GM12878 (cell line): ENCODE measurements around the gene VLDLR. TPM values are rescaled to one million over a fixed set of nuclear protein-coding genes. Genes with fewer than 3 reads are reported as not detected.

Source experiments
- ATAC-seq: fragments of 200-7000 bp; cut with Tn5 transposase; 3 replicates; pipeline ENCODE4 v1.9.1; 2020; ENCODE audit warnings: mild to moderate bottlenecking, moderate library complexity
- BruUV-seq: library from RNA; stranded (reverse); fragments of 400-500 nt; replicated peaks from 2 replicates; lab custom pipeline; 2021; lab: Mats Ljungman, UMichigan
- CTCF ChIA-PET: fragments of 300-600 bp; sonication (Branson Sonifier 250); formaldehyde crosslinking; extraction: SDS; loops from one replicate; lab custom pipeline; 2021; ENCODE audit warnings: inconsistent platforms; lab: Yijun Ruan, JAX
- POLR2A ChIA-PET: fragments of 350-600 bp; formaldehyde crosslinking; extraction: SDS; loops from one replicate; lab custom pipeline; 2021; ENCODE audit warnings: inconsistent platforms; lab: Charles Lee
- RAD21 ChIA-PET: fragments of 300-600 bp; sonication (Branson Sonifier 250); formaldehyde crosslinking; loops from one replicate; lab custom pipeline; 2023; ENCODE audit warnings: antibody characterized with exemption; ENCODE audit not compliant: unreplicated experiment; lab: Charles Lee
- SMC1A ChIA-PET: fragments of 300-600 bp; sonication (Branson Sonifier 250); formaldehyde crosslinking; loops from one replicate; lab custom pipeline; 2023; ENCODE audit not compliant: unreplicated experiment, uncharacterized antibody; lab: Charles Lee
- DNase-seq: peaks from one replicate; pipeline ENCODE4 v3.0.0-alpha.2; 2011; ENCODE audit warnings: low read depth, low spot score
- FAIRE-seq: peaks from 3 replicates; lab custom pipeline; 2011; peaks lifted over from hg19 to GRCh38; lab: Jason Lieb, UNC
- H2AFZ ChIP-seq: 2 replicates; pipeline ENCODE4 v1.6.0; 2011; ENCODE audit warnings: low read depth, low read length, control low read depth; ENCODE audit not compliant: control insufficient read depth
- H3K27ac ChIP-seq: 2 replicates; pipeline ENCODE4 v1.5.1; 2011; ENCODE audit warnings: control low read depth; ENCODE audit not compliant: control insufficient read depth, insufficient read depth
- H3K27me3 ChIP-seq, 2 experiments: replicated peaks in 1 of 2; 2 replicates each; pipeline versions ENCODE4 v1.6.0 to v1.6.1; 2011; ENCODE audit warnings: low read length in 1 of 2; ENCODE audit not compliant: control insufficient read depth in 2 of 2, insufficient read depth in 2 of 2
- H3K36me3 ChIP-seq, 2 experiments: 2 replicates each; pipeline ENCODE4 v1.5.1; 2011; ENCODE audit warnings: low read length in 1 of 2; ENCODE audit not compliant: control insufficient read depth in 2 of 2, insufficient read depth in 2 of 2
- H3K4me1 ChIP-seq: 2 replicates; pipeline ENCODE4 v1.6.1; 2011; ENCODE audit warnings: mild to moderate bottlenecking, low read length, moderate library complexity, mixed read lengths; ENCODE audit not compliant: control insufficient read depth, insufficient read depth
- H3K4me2 ChIP-seq: 2 replicates; pipeline ENCODE4 v1.6.0; 2011; ENCODE audit warnings: control low read depth; ENCODE audit not compliant: control insufficient read depth, insufficient read depth
- H3K4me3 ChIP-seq: fragments of 200-600 bp; sonication (generic); 2 replicates; pipeline ENCODE4 v1.5.1; 2016
- H3K79me2 ChIP-seq: 2 replicates; pipeline ENCODE4 v1.6.0; 2011; ENCODE audit warnings: low read length; ENCODE audit not compliant: control insufficient read depth, insufficient read depth
- H3K9ac ChIP-seq: 2 replicates; pipeline ENCODE4 v1.8.0; 2011; ENCODE audit warnings: low read length, control low read depth, mixed read lengths; ENCODE audit not compliant: control insufficient read depth, insufficient read depth
- H3K9me3 ChIP-seq: replicated peaks from 3 replicates; pipeline ENCODE4 v1.5.1; 2011; ENCODE audit warnings: mild to moderate bottlenecking, low read length; ENCODE audit not compliant: control insufficient read depth, insufficient read depth
- H4K20me1 ChIP-seq: 2 replicates; pipeline ENCODE4 v1.6.0; 2011; ENCODE audit not compliant: control insufficient read depth, insufficient read depth
- CUX1 ChIP-seq: IDR thresholded peaks from 2 replicates; pipeline ENCODE4 v1.6.1; 2012; ENCODE audit warnings: improper control_type of control experiment, low read depth, low read length; ENCODE audit not compliant: insufficient replicate concordance
- EED ChIP-seq: sonication (generic); IDR thresholded peaks from 2 replicates; pipeline ENCODE4 v1.6.1; 2016; ENCODE audit warnings: antibody characterized with exemption, low read depth
- EP300 ChIP-seq, 2 experiments: fragments of 150-350 bp in 1 of 2; IDR thresholded peaks; 2 replicates each; pipeline ENCODE4 v1.6.1; 2011 to 2012; ENCODE audit warnings: low read depth in 2 of 2, low read length in 2 of 2, borderline replicate concordance in 1 of 2, improper control_type of control experiment in 1 of 2, inconsistent platforms in 1 of 2; ENCODE audit not compliant: control insufficient read depth in 1 of 2
- FOS ChIP-seq: IDR thresholded peaks from 3 replicates; pipeline ENCODE4 v1.6.1; 2011; ENCODE audit warnings: borderline replicate concordance; ENCODE audit not compliant: insufficient read length; ENCODE audit errors: extremely low read depth
- GATAD2B ChIP-seq: fragments of 450-650 bp; conservative IDR thresholded peaks from 2 replicates; pipeline ENCODE4 v1.6.1; 2017; ENCODE audit warnings: low read depth, mild to moderate bottlenecking, moderate library complexity
- HCFC1 ChIP-seq: fragments of 150-350 bp; IDR thresholded peaks from 2 replicates; pipeline ENCODE4 v1.6.1; 2014; ENCODE audit warnings: low read length
- HDAC2 ChIP-seq: fragments of 200-600 bp; sonication (generic); IDR thresholded peaks from 2 replicates; pipeline ENCODE4 v1.6.1; 2017
- MEF2A ChIP-seq: IDR thresholded peaks from 2 replicates; pipeline ENCODE4 v1.6.1; 2011; ENCODE audit warnings: low read depth, mild to moderate bottlenecking, low read length, moderate library complexity; ENCODE audit not compliant: insufficient read depth
- MTA2 ChIP-seq: fragments of 450-650 bp; IDR thresholded peaks from 2 replicates; pipeline ENCODE4 v1.6.1; 2016; ENCODE audit warnings: low read depth, mild to moderate bottlenecking, moderate library complexity
- NR2F1 ChIP-seq: fragments of 450-650 bp; conservative IDR thresholded peaks from 2 replicates; pipeline ENCODE4 v1.6.1; 2017; ENCODE audit warnings: mild to moderate bottlenecking
- POLR2AphosphoS5 ChIP-seq: IDR thresholded peaks from 2 replicates; pipeline ENCODE4 v1.6.1; 2011; ENCODE audit warnings: mild to moderate bottlenecking, low read length, inconsistent platforms
- POU2F2 ChIP-seq: IDR thresholded peaks from 3 replicates; pipeline ENCODE4 v1.6.1; 2011; ENCODE audit warnings: low read depth, mild to moderate bottlenecking, low read length, borderline replicate concordance
- SPI1 ChIP-seq: IDR thresholded peaks from 2 replicates; pipeline ENCODE4 v1.6.1; 2011; ENCODE audit warnings: low read depth, mild to moderate bottlenecking, low read length, moderate library complexity, borderline replicate concordance; ENCODE audit not compliant: insufficient read depth
- SREBF2 ChIP-seq: IDR thresholded peaks from 2 replicates; pipeline ENCODE4 v1.6.1; 2012; ENCODE audit warnings: mild to moderate bottlenecking, low read length
- STAT1 ChIP-seq: fragments of 450-650 bp; conservative IDR thresholded peaks from 2 replicates; pipeline ENCODE4 v1.6.1; 2014; ENCODE audit warnings: antibody characterized with exemption, mild to moderate bottlenecking
- SUPT20H ChIP-seq: IDR thresholded peaks from 2 replicates; pipeline ENCODE4 v1.6.1; 2011; ENCODE audit warnings: low read depth, mild to moderate bottlenecking, low read length, moderate library complexity, borderline replicate concordance; ENCODE audit not compliant: control insufficient read depth
- SUZ12 ChIP-seq: fragments of 200-600 bp; sonication (generic); IDR thresholded peaks from one replicate; pipeline ENCODE4 v1.6.1; 2018; ENCODE audit warnings: antibody characterized with exemption, mild to moderate bottlenecking; ENCODE audit not compliant: unreplicated experiment
- ZZZ3 ChIP-seq: IDR thresholded peaks from 2 replicates; pipeline ENCODE4 v1.6.1; 2011; ENCODE audit warnings: low read depth; ENCODE audit not compliant: control insufficient read depth, insufficient read length
- WGBS: methylation state at CpG from one replicate; pipeline ENCODE4 v1.1.6; 2016; ENCODE audit warnings: low lambda C conversion rate; ENCODE audit not compliant: insufficient replicate concordance, insufficient coverage; ENCODE audit errors: missing lambda C conversion rate; 5-methylcytosine and 5-hydroxymethylcytosine counted together
- in situ Hi-C: fragments of 300-500 bp; cut with MboI; formaldehyde crosslinking; loops from 9 replicates; pipeline ENCODE4 v1.14.3; 2018; ENCODE audit warnings: mixed read lengths
- intact Hi-C: fragments of 100-400 bp; cut with micrococcal nuclease; formaldehyde crosslinking; loops from one replicate; pipeline ENCODE4 v1.14.2; 2022; ENCODE audit not compliant: unreplicated experiment
- polyA plus RNA-seq, 11 experiments: library from polyadenylated mRNA; depleted of rRNA in 4 of 11; unstranded in 6 of 11; stranded (reverse) in 5 of 11; fragments of >200 nt; fragmentation: Nextera tagmentation in 4 of 11; fragmentation: Illumina TruSeq in 1 of 11; extraction: Ambion mirVana in 4 of 11; extraction: Trizol in 1 of 11; gene quantifications; 1 replicate in 1 of 11; 2 replicates in 10 of 11; pipeline versions ENCODE4 v1.2.1 to v1.2.3, GENCODE V29; 2011 to 2016; ENCODE audit warnings: inconsistent platforms in 2 of 11, missing spikeins in 2 of 11, low read depth in 1 of 11
- total RNA-seq, 4 experiments: library from RNA; depleted of rRNA in 3 of 4; stranded (reverse); fragments of >200 nt in 3 of 4; fragmentation: Illumina TruSeq in 1 of 4; extraction: Trizol in 1 of 4; gene quantifications; 2 replicates each; pipeline versions ENCODE4 v1.2.1 to v1.2.3, GENCODE V29; 2013 to 2021

Gene VLDLR
- total and polyA plus RNA-seq, 10 of the 15 experiments (the other 5 are each of a cell fraction or from before 2014, with no cell fraction given) = 0.14 to 5.9 (median 0.57) TPM

DNA sequence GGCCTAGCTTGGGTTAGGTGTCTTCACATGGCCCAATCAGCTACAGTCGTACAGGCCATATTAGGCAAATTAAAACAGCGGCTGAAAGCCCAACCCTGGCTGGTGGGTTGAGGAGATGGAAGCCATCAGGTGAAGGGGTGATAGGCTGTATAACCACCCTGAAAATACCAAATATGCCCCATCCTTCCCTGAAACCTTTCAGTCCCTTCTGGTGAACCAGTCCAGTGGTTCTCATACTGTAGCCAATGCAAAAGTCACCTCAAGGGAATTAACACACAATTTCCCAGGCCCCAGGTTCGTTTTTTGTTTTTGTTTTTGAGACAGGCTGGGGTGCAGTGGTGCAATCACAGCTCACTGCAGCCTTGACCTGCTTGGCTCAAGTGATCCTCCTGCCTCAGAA, 75.9 kb downstream of the VLDLR start:
- Histone ChIP-seq H3K9ac (no peak overlapping the region), H3K4me1 (peaks cover 4% of the 10 kb centered on the region; the same call in 1 of the 2 replicates), H2AFZ (peak overlapping the region; percentile 63), H4K20me1 (no peaks in the 10 kb centered on the region), H3K27ac (peak overlapping the region; percentile 55; the same call in 1 of the 2 replicates), H3K4me3 (no peak overlapping the region), H3K79me2 (no peaks in the 10 kb centered on the region), H3K36me3 (no peaks in the 10 kb centered on the region), H3K9me3 (peaks cover 3% of the 10 kb centered on the region), H3K4me2 (peak overlapping the region; percentile 25; the same call in 1 of the 2 replicates), H3K27me3 (no peaks in the 10 kb centered on the region)
- intact Hi-C loops = loop anchor here (2.0 to 5.0 kb wide), 2 partner anchors 31 to 50 kb away; no protein-coding TSS in a partner anchor
- POLR2A ChIA-PET = no interaction called here
- DNase-seq (peak; percentile 75), ATAC-seq (peak; percentile 97), FAIRE-seq (peak; percentile 84)
- in situ Hi-C loops = no loop called here
- CTCF ChIA-PET = interaction anchor here (2.4 kb wide), 1 partner anchor 31 kb away, joined by 9 read pairs; no protein-coding TSS in a partner anchor
- WGBS = 65% methylated on average over 3 of the region's 3 CpGs
- no TSS peak for BruUV-seq
- RAD21 ChIA-PET = no interaction called here
- SMC1A ChIA-PET = interaction anchor here (1.9 kb wide), 1 partner anchor 31 kb away, joined by 4 read pairs; no protein-coding TSS in a partner anchor
- TF ChIP-seq ZZZ3 (no peak), SREBF2 (no peak), GATAD2B (peak; percentile 78), POLR2AphosphoS5 (no peak), SPI1 (peak; percentile 86), MTA2 (peak; percentile 44; the same call in 1 of the 2 replicates), HDAC2 (no peak), SUPT20H (no peak), EED (0 out of 2 replicates have a peak, but pooled peaks have one; percentile 25), FOS (no peak), NR2F1 (0 out of 2 replicates have a peak, but pooled peaks have one; percentile 31), SUZ12 (no peak), MEF2A (no peak), STAT1 (no peak), EP300 (IDR thresholded peaks at IDR 0.05; ENCODE audit: borderline replicate concordance in 1 of 2, control insufficient read depth in 1 of 2, low read depth in 2 of 2, low read length in 2 of 2) (no peak; a peak in 1 of 4 replicates), HCFC1 (no peak), CUX1 (peak; percentile 21), POU2F2 (peak; percentile 71; the same call in 1 of the 3 replicates)
